Psoas muscle (tissue), 8 donors: ENCODE measurements around the gene GTF3C1. TPM values are rescaled to one million over a fixed set of nuclear protein-coding genes. Genes with fewer than 3 reads are reported as not detected.

Experiments used
- ATAC-seq, 4 donors: fragments of 200-7000 bp; cut with Tn5 transposase; one replicate each; pipeline ENCODE4 v1.9.1; 2020; ENCODE audit warnings: moderate library complexity in 3 of 4, mild to moderate bottlenecking in 2 of 4
- DNase-seq, 2 donors: peaks; one replicate each; pipeline ENCODE4 v3.0.0-alpha.2; 2020
- H3K27ac ChIP-seq: fragments of 200-600 bp; one replicate; pipeline ENCODE4 v1.8.0; 2022
- H3K27me3 ChIP-seq, 3 donors: fragments of 200-600 bp in 1 of 3; one replicate each; pipeline versions ENCODE4 v1.6.1 to v1.8.0; 2013 to 2022; ENCODE audit warnings: low read length in 2 of 3, mild to moderate bottlenecking in 2 of 3, moderate library complexity in 1 of 3; ENCODE audit not compliant: insufficient read depth in 3 of 3
- H3K36me3 ChIP-seq, 2 donors: fragments of 200-600 bp in 1 of 2; one replicate each; pipeline versions ENCODE4 v1.6.1 to v1.8.0; 2013 to 2022; ENCODE audit warnings: low read depth in 1 of 2, mild to moderate bottlenecking in 1 of 2, moderate library complexity in 1 of 2; ENCODE audit not compliant: insufficient read depth in 1 of 2
- H3K4me1 ChIP-seq: fragments of 200-600 bp; one replicate; pipeline ENCODE4 v1.8.0; 2022
- H3K4me3 ChIP-seq: fragments of 200-600 bp; one replicate; pipeline ENCODE4 v1.8.0; 2022; ENCODE audit warnings: mild to moderate bottlenecking
- H3K9me3 ChIP-seq: fragments of 200-600 bp; one replicate; pipeline ENCODE4 v1.8.0; 2022
- WGBS, 3 donors: extraction: QIAGEN DNeasy Blood & Tissue Kit; methylation state at CpG; one replicate each; pipeline versions ENCODE4 v1.1.6 to v1.1.7; 2013; 5-methylcytosine and 5-hydroxymethylcytosine counted together
- intact Hi-C, 2 donors: fragments of 100-400 bp; cut with DNase I; formaldehyde crosslinking; loops; one replicate each; pipeline versions ENCODE4 v1.11.0 to v1.14.2; 2022
- polyA plus RNA-seq, 3 donors: library from polyadenylated mRNA; stranded (reverse); fragments of 200-250 nt; gene quantifications; one replicate each; pipeline ENCODE4 v1.2.3, GENCODE V29; 2013
- total RNA-seq, 4 donors: library from RNA; stranded (reverse); fragmentation: NEBNext Ultra II Directional in 2 of 4; extraction: Animal tissue kit (Norgen Biotek cat#: 25700) in 2 of 4; gene quantifications; one replicate each; pipeline versions ENCODE4 v1.2.1 to v1.2.4, GENCODE V29; 2021 to 2023
- TF ChIP-seq, protein P1 (sequence below): fragments of 200-600 bp; IDR thresholded peaks from one replicate; pipeline ENCODE4 v1.8.0; 2022; ENCODE audit warnings: antibody characterized with exemption
- donor health status: healthy with polysubstance abuse.
- donor health status: DM: no; HTN: no; CAD: no; lungs with moderate emphysema.
- donor health status: Bipolar disorder and iron deficiency.
- donor health status: healthy.
- donor health status: DM: yes; HTN: yes; CAD: no.
- donor health status: DM: no; HTN: no; CAD: no.
- donor health status: DM: no; HTN: no; CAD: no.
- donor health status: DM: yes; HTN: yes; CAD: no.

The GTF3C1 gene
- total and polyA plus RNA-seq, 7 donors, result 35.2 to 95.5 (median 50.6) TPM

DNA sequence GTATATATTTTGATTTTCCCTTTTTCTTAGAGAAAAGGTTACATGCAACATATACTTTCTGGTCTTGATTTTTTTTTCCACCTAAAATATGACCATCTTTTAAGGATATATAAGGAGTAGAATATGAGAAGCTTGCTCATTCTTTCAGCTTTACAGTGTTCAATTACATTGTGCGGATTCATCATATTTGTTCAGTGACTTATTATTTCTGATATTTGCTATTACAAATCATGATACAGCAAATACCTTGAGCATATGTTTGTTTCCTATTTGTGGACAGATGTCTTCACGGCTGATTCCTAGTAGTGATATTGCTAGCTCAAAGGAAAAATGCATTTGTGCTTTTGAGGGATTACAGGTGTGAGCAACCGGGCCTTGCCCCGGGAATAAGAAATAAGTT is 18.4 kb upstream of the GTF3C1 start:
- H3K4me1 ChIP-seq, result no peaks in the 10 kb centered on the region
- ATAC-seq (no peak), DNase-seq (no peak)
- TF ChIP-seq, protein P1, sequence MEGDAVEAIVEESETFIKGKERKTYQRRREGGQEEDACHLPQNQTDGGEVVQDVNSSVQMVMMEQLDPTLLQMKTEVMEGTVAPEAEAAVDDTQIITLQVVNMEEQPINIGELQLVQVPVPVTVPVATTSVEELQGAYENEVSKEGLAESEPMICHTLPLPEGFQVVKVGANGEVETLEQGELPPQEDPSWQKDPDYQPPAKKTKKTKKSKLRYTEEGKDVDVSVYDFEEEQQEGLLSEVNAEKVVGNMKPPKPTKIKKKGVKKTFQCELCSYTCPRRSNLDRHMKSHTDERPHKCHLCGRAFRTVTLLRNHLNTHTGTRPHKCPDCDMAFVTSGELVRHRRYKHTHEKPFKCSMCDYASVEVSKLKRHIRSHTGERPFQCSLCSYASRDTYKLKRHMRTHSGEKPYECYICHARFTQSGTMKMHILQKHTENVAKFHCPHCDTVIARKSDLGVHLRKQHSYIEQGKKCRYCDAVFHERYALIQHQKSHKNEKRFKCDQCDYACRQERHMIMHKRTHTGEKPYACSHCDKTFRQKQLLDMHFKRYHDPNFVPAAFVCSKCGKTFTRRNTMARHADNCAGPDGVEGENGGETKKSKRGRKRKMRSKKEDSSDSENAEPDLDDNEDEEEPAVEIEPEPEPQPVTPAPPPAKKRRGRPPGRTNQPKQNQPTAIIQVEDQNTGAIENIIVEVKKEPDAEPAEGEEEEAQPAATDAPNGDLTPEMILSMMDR, result no peak
- WGBS, 3 donors, result 88 to 93% (median 91%) methylated on average over 4 of the region's 4 CpGs
- no peaks in the 10 kb centered on the region for H3K9me3 ChIP-seq
- no peak overlapping the region for H3K4me3 ChIP-seq
- no peak overlapping the region for H3K27ac ChIP-seq
- H3K27me3 ChIP-seq, result no peaks in the 10 kb centered on the region
- H3K36me3 ChIP-seq, result no peaks in the 10 kb centered on the region
- intact Hi-C loops, result no loop called here

DNA sequence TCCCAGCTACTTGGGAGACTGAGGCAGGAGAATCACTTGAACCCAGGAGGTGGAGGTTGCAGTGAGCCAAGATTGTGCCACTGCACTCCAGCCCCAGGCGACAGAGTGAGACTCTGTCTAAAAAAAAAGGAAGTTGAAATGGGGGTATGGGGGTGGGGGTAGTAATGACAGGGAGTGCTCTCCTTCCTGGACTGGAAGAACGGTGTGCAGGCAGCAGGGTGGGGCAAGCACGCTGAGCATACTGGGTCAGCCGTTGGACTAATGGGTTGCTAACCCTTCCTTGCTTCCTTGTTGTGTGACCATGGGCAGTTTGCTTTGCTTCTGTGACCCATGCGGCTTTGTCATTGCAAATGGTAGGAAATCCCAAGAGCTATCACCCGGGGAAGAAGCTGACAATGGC is 16.7 kb upstream of the GTF3C1 start:
- H3K27me3 ChIP-seq, result no peaks in the 10 kb centered on the region
- no peak overlapping the region for H3K27ac ChIP-seq
- H3K36me3 ChIP-seq, result no peaks in the 10 kb centered on the region
- WGBS, 3 donors, result 74 to 86% (median 76%) methylated on average over 6 of the region's 6 CpGs
- intact Hi-C loops, result no loop called here
- H3K9me3 ChIP-seq, result no peaks in the 10 kb centered on the region
- TF ChIP-seq, protein P1, result no peak
- no peak for ATAC-seq
- H3K4me3 ChIP-seq, result no peak overlapping the region
- no peaks in the 10 kb centered on the region for H3K4me1 ChIP-seq
- DNase-seq, result no peak

DNA sequence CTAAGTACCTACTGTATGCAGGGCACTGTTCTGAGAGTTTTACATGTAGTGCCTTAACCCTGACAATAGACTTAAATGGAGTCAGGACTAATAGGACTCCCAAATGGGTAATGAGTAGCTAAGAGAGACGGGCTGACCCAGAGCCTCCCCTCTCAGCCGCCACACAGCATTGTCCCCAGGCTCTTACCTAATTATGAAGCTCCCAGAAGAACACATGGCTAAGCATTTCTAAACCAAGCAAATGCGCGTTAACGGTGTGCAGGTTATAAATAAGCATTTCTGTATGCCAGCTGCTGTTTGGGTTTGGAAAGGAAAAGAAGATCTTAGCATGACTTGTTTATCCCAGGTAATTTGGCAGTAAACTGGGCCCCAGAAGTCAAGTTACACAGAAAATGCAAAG is 14.5 kb upstream of the GTF3C1 start:
- Histone ChIP-seq H3K36me3 (no peaks in the 10 kb centered on the region), H3K9me3 (no peaks in the 10 kb centered on the region), H3K27ac (no peak overlapping the region), H3K4me3 (no peak overlapping the region), H3K4me1 (no peaks in the 10 kb centered on the region), H3K27me3 (no peaks in the 10 kb centered on the region)
- ATAC-seq, result peak in 1 of 4 donors; percentile 67
- intact Hi-C loops, result no loop called here
- WGBS, 3 donors, result 59 to 74% (median 62%) methylated on average over 5 of the region's 5 CpGs
- TF ChIP-seq, protein P1, result no peak
- no peak for DNase-seq

DNA sequence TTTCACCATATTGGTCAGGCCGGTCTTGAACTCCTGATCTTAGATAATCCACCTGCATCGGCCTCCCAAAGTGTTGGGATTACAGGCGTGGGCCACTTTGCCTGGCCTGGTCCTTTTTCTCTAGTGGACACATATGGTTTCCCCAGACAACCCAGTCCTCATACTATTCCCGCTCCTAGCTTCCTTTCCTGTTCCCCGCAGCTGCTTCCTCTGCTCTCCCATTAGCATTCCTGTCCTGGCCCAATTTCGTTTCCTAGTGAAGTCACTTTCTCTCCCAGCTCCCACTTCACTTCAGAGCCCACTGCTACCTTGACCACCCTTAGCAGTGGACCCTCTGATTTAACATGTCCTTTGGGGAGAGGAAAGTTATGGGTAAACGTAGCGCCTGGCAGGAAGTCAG is 11.5 kb upstream of the GTF3C1 start:
- TF ChIP-seq, protein P1, result no peak
- no peaks in the 10 kb centered on the region for H3K36me3 ChIP-seq
- intact Hi-C loops, result no loop called here
- no peaks in the 10 kb centered on the region for H3K4me1 ChIP-seq
- no peak for ATAC-seq
- DNase-seq, result no peak
- 73 to 83% (median 78%) methylated on average over 8 of the region's 8 CpGs for WGBS, 3 donors
- H3K9me3 ChIP-seq, result no peaks in the 10 kb centered on the region
- H3K27me3 ChIP-seq, result no peaks in the 10 kb centered on the region
- H3K27ac ChIP-seq, result no peak overlapping the region
- H3K4me3 ChIP-seq, result no peak overlapping the region

DNA sequence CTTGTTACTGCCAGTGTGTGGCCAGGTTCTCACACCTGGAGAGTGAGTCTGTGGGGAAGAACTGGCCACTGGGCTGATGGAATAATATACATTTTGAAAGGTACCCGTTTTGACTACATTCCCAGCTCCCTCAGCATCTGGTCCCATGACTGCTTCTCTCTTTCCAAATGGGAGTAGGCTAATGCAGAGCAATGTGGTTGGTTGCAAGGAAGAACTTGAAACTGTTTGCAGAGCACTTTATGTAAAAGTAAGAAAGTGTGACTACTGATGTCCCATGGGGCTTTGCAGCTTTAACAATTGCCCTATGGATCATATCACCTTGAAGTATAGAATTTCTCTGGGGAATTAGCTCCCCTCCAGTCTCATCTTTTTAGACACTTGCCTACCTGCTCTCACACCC is 9.2 kb upstream of the GTF3C1 start:
- Histone ChIP-seq H3K4me3 (no peak overlapping the region), H3K36me3 (no peaks in the 10 kb centered on the region), H3K27ac (no peak overlapping the region), H3K9me3 (no peaks in the 10 kb centered on the region), H3K4me1 (no peaks in the 10 kb centered on the region), H3K27me3 (no peaks in the 10 kb centered on the region)
- intact Hi-C loops, result no loop called here
- no peak for ATAC-seq
- no peak for DNase-seq
- WGBS, 3 donors, result 70 to 86% (median 76%) methylated on average over 1 of the region's 1 CpG
- TF ChIP-seq, protein P1, result no peak
